C4-2B (cell line): Measurements from ENCODE around the gene LEFTY1.

ENCODE experiments used
- H3K27ac ChIP-seq: fragments of 450-650 bp; 2 replicates; pipeline ENCODE4 v1.5.1; 2017
- CTCF ChIP-seq: fragments of 450-650 bp; conservative IDR thresholded peaks from 2 replicates; pipeline ENCODE4 v1.5.1; 2017; ENCODE audit warnings: mild to moderate bottlenecking
- ZFX ChIP-seq: fragments of 450-650 bp; IDR thresholded peaks from 2 replicates; pipeline ENCODE4 v1.6.1; 2017

The LEFTY1 gene

GRCh38 chr1:225846331-225847310, 42.3 kb downstream of the LEFTY1 start:
- no peak for TF ChIP-seq CTCF
- TF ChIP-seq ZFX, result no peak
- H3K27ac ChIP-seq, result peak overlapping the region; percentile 3

- peak overlapping the region; percentile 12; the same call in 1 of the 2 replicates for H3K27ac ChIP-seq
- TF ChIP-seq CTCF (peak; percentile 87), ZFX (no peak)
Observed at GRCh38 chr1:225845571-225846259, 43.2 kb downstream of the LEFTY1 start.

- TF ChIP-seq CTCF (no peak), ZFX (no peak)
- no peak overlapping the region; the same call in 1 of the 2 replicates for H3K27ac ChIP-seq
Observed at GRCh38 chr1:225845097-225845496, 43.8 kb downstream of the LEFTY1 start.

GRCh38 chr1:225844236-225845061, 44.5 kb downstream of the LEFTY1 start:
- no peak overlapping the region for H3K27ac ChIP-seq
- no peak for TF ChIP-seq CTCF
- TF ChIP-seq ZFX, result no peak

GRCh38 chr1:225843426-225843795, 45.5 kb downstream of the LEFTY1 start:
- H3K27ac ChIP-seq, result no peak overlapping the region
- no peak for TF ChIP-seq ZFX
- no peak for TF ChIP-seq CTCF

- TF ChIP-seq CTCF (no peak), ZFX (no peak)
- no peak overlapping the region for H3K27ac ChIP-seq
Observed at GRCh38 chr1:225842788-225843425, 46.0 kb downstream of the LEFTY1 start.
